Activated CD4-positive, CD25-positive, alpha-beta regulatory T cell treated with anti-CD3 and anti-CD28 coated beads, Interleukin-2, amount 50 U/mL, for 72 hours (primary cell): ENCODE measurements around the gene MANF.

Experiments
- DNase-seq: peaks from one replicate; pipeline ENCODE4 v3.0.0; 2021

Gene MANF

GRCh38 chr3:51436998-51437639 is 52.0 kb downstream of the MANF start:
- DNase-seq: no peak
